K562 (cell line): ENCODE data around the gene RNGTT. TPM values are rescaled to one million over a fixed set of nuclear protein-coding genes. Genes with fewer than 3 reads are reported as not detected.

ENCODE experiments used
- ATAC-seq: fragments of 200-7000 bp; cut with Tn5 transposase; 3 replicates; pipeline ENCODE4 v1.9.1; 2020; ENCODE audit warnings: moderate library complexity
- BruUV-seq: library from RNA; stranded (reverse); fragments of 400-500 nt; replicated peaks from 2 replicates; lab custom pipeline; 2021; lab: Mats Ljungman, UMichigan
- CTCF ChIA-PET: fragments of 300-600 bp; formaldehyde crosslinking; extraction: SDS; loops from one replicate; lab custom pipeline; 2021; ENCODE audit warnings: low intra/inter-chr PET ratio; lab: Yijun Ruan, JAX
- POLR2A ChIA-PET: fragments of 300-600, 350-650 bp; sonication (Branson Sonifier 250); formaldehyde crosslinking; extraction: SDS; loops from one replicate; lab custom pipeline; 2021; ENCODE audit warnings: antibody characterized with exemption, inconsistent platforms; lab: Yijun Ruan, JAX
- DNase-seq, 4 experiments: peaks; one replicate each; pipeline versions ENCODE4 v3.0.0 to v3.0.0-alpha.2; 2011 to 2018; ENCODE audit warnings: low spot score in 3 of 4, mixed read lengths in 3 of 4; ENCODE audit errors: extremely low read depth in 1 of 4
- FAIRE-seq: peaks from 2 replicates; lab custom pipeline; 2011; peaks lifted over from hg19 to GRCh38; lab: Jason Lieb, UNC
- H2AFZ ChIP-seq: 2 replicates; pipeline ENCODE4 v1.6.0; 2011; ENCODE audit warnings: low read depth, low read length, control low read depth, inconsistent platforms
- H3K27ac ChIP-seq: fragments of 200-600 bp; 3 replicates; pipeline ENCODE4 v1.8.0; 2011; ENCODE audit warnings: low read depth, mild to moderate bottlenecking, control low read depth, inconsistent platforms, low read length, moderate library complexity, mixed read lengths; ENCODE audit errors: extremely low read depth
- H3K27me3 ChIP-seq, 2 experiments: fragments of 300-600 bp in 1 of 2; 2 replicates in 1 of 2; 3 replicates in 1 of 2; pipeline versions ENCODE4 v1.6.0 to v1.8.0; 2011; ENCODE audit warnings: inconsistent platforms in 2 of 2, low read length in 2 of 2, mild to moderate bottlenecking in 1 of 2, mixed read lengths in 1 of 2, moderate library complexity in 1 of 2; ENCODE audit not compliant: control insufficient read depth in 2 of 2, insufficient read depth in 2 of 2
- H3K36me3 ChIP-seq: fragments of 300-600 bp; 3 replicates; pipeline ENCODE4 v1.8.0; 2011; ENCODE audit warnings: mild to moderate bottlenecking, low read length, inconsistent platforms; ENCODE audit not compliant: control insufficient read depth, insufficient read depth
- H3K4me1 ChIP-seq, 2 experiments: fragments of 200-600 bp in 1 of 2; replicated peaks in 1 of 2; 2 replicates in 1 of 2; 3 replicates in 1 of 2; pipeline versions ENCODE4 v1.5.1 to v1.8.0; 2011; ENCODE audit warnings: inconsistent platforms in 2 of 2, low read length in 2 of 2, mild to moderate bottlenecking in 1 of 2, mixed read lengths in 1 of 2, moderate library complexity in 1 of 2; ENCODE audit not compliant: control insufficient read depth in 2 of 2, insufficient read depth in 2 of 2
- H3K4me2 ChIP-seq: 2 replicates; pipeline ENCODE4 v1.6.1; 2011; ENCODE audit warnings: low read length, control low read depth, inconsistent platforms, mixed read lengths; ENCODE audit not compliant: insufficient read depth
- H3K4me3 ChIP-seq: fragments of 200-600 bp; sonication (generic), shearing (Covaris generic); 2 replicates; pipeline ENCODE4 v1.5.1; 2016; ENCODE audit warnings: control low read depth, inconsistent platforms
- H3K79me2 ChIP-seq: fragments of 200-600 bp; 3 replicates; pipeline ENCODE4 v1.8.0; 2011; ENCODE audit warnings: low read length, inconsistent platforms; ENCODE audit not compliant: control insufficient read depth, insufficient read depth
- H3K9ac ChIP-seq, 2 experiments: 2 replicates each; pipeline versions ENCODE4 v1.6.0 to v1.6.1; 2011; ENCODE audit warnings: low read depth in 2 of 2, low read length in 2 of 2, control low read depth in 1 of 2, inconsistent platforms in 1 of 2, mild to moderate bottlenecking in 1 of 2, mixed read lengths in 1 of 2; ENCODE audit not compliant: insufficient read depth in 1 of 2
- H3K9me1 ChIP-seq: one replicate; pipeline ENCODE4 v1.6.0; 2011; ENCODE audit warnings: inconsistent platforms, mild to moderate bottlenecking, low read length, moderate library complexity; ENCODE audit not compliant: control insufficient read depth, insufficient read depth
- H3K9me3 ChIP-seq: replicated peaks from 2 replicates; pipeline ENCODE4 v1.5.1; 2011; ENCODE audit warnings: low read depth, low read length, inconsistent platforms; ENCODE audit not compliant: control insufficient read depth, insufficient read depth
- H4K20me1 ChIP-seq: replicated peaks from 2 replicates; pipeline ENCODE4 v1.6.1; 2011; ENCODE audit warnings: low read length, inconsistent platforms, mixed read lengths; ENCODE audit not compliant: control insufficient read depth, insufficient read depth
- BMI1 ChIP-seq: fragments of 150-350 bp; IDR thresholded peaks from 2 replicates; pipeline ENCODE4 v1.6.1; 2014; ENCODE audit warnings: low read length
- FOXO4 ChIP-seq: fragments of 450-650 bp; formaldehyde crosslinking; IDR thresholded peaks from 2 replicates; pipeline ENCODE4 v1.4.0; 2020; ENCODE audit warnings: mild to moderate bottlenecking, moderate library complexity
- GABPA ChIP-seq: fragments of 200-800 bp; sonication (Bioruptor generic); conservative IDR thresholded peaks from 2 replicates; pipeline ENCODE4 v1.6.1; 2016; ENCODE audit warnings: low read depth, missing genetic modification characterization, missing compliant biosample characterization
- GTF2A2 ChIP-seq: IDR thresholded peaks from 2 replicates; pipeline ENCODE4 v1.6.1; 2016; ENCODE audit warnings: mild to moderate bottlenecking, missing genetic modification characterization, missing compliant biosample characterization
- KAT7 ChIP-seq: sonication (generic); formaldehyde crosslinking; IDR thresholded peaks from 2 replicates; pipeline ENCODE4 v1.8.0; 2022; ENCODE audit warnings: missing genetic modification reagents, mild to moderate bottlenecking, borderline replicate concordance
- NR1H2 ChIP-seq: sonication (generic); formaldehyde crosslinking; IDR thresholded peaks from 2 replicates; pipeline ENCODE4 v1.4.0; 2020; ENCODE audit warnings: mild to moderate bottlenecking, missing genetic modification reagents
- PATZ1 ChIP-seq: fragments of 250-450 bp; sonication (Bioruptor Pico); IDR thresholded peaks from 2 replicates; pipeline ENCODE4 v1.5.0; 2020; ENCODE audit warnings: mild to moderate bottlenecking, borderline replicate concordance
- RNF219 ChIP-seq: fragments of 250-450 bp; sonication (Bioruptor Pico); IDR thresholded peaks from 2 replicates; pipeline ENCODE4 v1.5.0; 2022; ENCODE audit warnings: mild to moderate bottlenecking
- SAFB ChIP-seq: fragments of 200-400 bp; formaldehyde crosslinking; IDR thresholded peaks from 2 replicates; pipeline ENCODE4 v1.6.1; 2017; ENCODE audit warnings: low read depth, low read length, borderline replicate concordance
- SAFB2 ChIP-seq: fragments of 200-400 bp; formaldehyde crosslinking; IDR thresholded peaks from 2 replicates; pipeline ENCODE4 v1.6.1; 2018; ENCODE audit warnings: borderline replicate concordance, low read length, low read depth, moderate library complexity; ENCODE audit not compliant: severe bottlenecking
- TARDBP ChIP-seq: fragments of 450-650 bp; IDR thresholded peaks from 2 replicates; pipeline ENCODE4 v1.6.1; 2016
- ZNF133 ChIP-seq: fragments of 250-450 bp; sonication (Bioruptor Pico); IDR thresholded peaks from 2 replicates; pipeline ENCODE4 v1.4.0; 2020; ENCODE audit warnings: mild to moderate bottlenecking
- ZNF134 ChIP-seq: fragments of 250-450 bp; sonication (Bioruptor Pico); conservative IDR thresholded peaks from 2 replicates; pipeline ENCODE4 v1.4.0; 2020
- ZNF239 ChIP-seq: fragments of 250-450 bp; sonication (Bioruptor Pico); IDR thresholded peaks from 2 replicates; pipeline ENCODE4 v1.4.0; 2020; ENCODE audit warnings: mild to moderate bottlenecking
- ZNF324 ChIP-seq: fragments of 250-450 bp; sonication (Bioruptor Pico); IDR thresholded peaks from 2 replicates; pipeline ENCODE4 v1.4.0; 2020; ENCODE audit warnings: mild to moderate bottlenecking
- ZNF507 ChIP-seq: conservative IDR thresholded peaks from 2 replicates; pipeline ENCODE4 v1.6.1; 2017; ENCODE audit warnings: missing genetic modification characterization, missing compliant biosample characterization
- ZNF668 ChIP-seq: fragments of 250-450 bp; sonication (Bioruptor Pico); IDR thresholded peaks from 2 replicates; pipeline ENCODE4 v1.8.0; 2022; ENCODE audit warnings: mild to moderate bottlenecking, inconsistent platforms
- WGBS: fragments of 100-300 bp; shearing (Covaris generic); methylation state at CpG from one replicate; pipeline ENCODE4 v1.1.6; 2016; ENCODE audit warnings: low coverage, mixed read lengths; ENCODE audit not compliant: insufficient coverage; ENCODE audit errors: missing lambda C conversion rate; 5-methylcytosine and 5-hydroxymethylcytosine counted together
- in situ Hi-C: fragments of 300-500 bp; cut with MboI; formaldehyde crosslinking; loops from 4 replicates; pipeline ENCODE4 v1.15.0; 2018; ENCODE audit warnings: inconsistent platforms, mixed read lengths
- intact Hi-C: fragments of 100-400 bp; cut with micrococcal nuclease; formaldehyde crosslinking; loops from 2 replicates; pipeline ENCODE4 v1.14.2; 2022
- polyA plus RNA-seq, 8 experiments: library from polyadenylated mRNA; depleted of rRNA in 4 of 8; stranded (reverse) in 5 of 8; unstranded in 3 of 8; fragments of >200 nt; fragmentation: Nextera tagmentation in 2 of 8; fragmentation: Illumina TruSeq in 1 of 8; extraction: Ambion mirVana in 2 of 8; extraction: Trizol in 1 of 8; gene quantifications; 2 replicates each; pipeline versions ENCODE4 v1.2.1 to v1.2.3, GENCODE V29; 2011 to 2014; ENCODE audit warnings: inconsistent platforms in 1 of 8, missing spikeins in 1 of 8
- total RNA-seq, 7 experiments: library from RNA; depleted of rRNA in 6 of 7; stranded (reverse); fragments of >200 nt in 6 of 7; fragmentation: Illumina TruSeq in 2 of 7; extraction: Trizol in 2 of 7; gene quantifications; 2 replicates each; pipeline versions ENCODE4 v1.2.1 to v1.2.3, GENCODE V29; 2011 to 2021; ENCODE audit warnings: low replicate concordance in 1 of 7

RNGTT gene
- total and polyA plus RNA-seq, 9 of the 15 experiments (the other 6 are each of a cell fraction or from before 2014, with no cell fraction given) = 6.1 to 31.7 (median 19.5) TPM

- Histone ChIP-seq H3K9me1 (no peaks in the 10 kb centered on the region), H4K20me1 (no peaks in the 10 kb centered on the region), H3K9me3 (no peaks in the 10 kb centered on the region), H3K4me2 (no peak overlapping the region), H3K4me1 (peaks cover 0 to 13% of the 10 kb centered on the region in 2 experiments; a peak in 4 of 5 replicates), H3K27ac (no peak overlapping the region), H3K36me3 (no peaks in the 10 kb centered on the region), H2AFZ (peak overlapping the region; percentile 76), H3K4me3 (no peak overlapping the region), H3K9ac (no peak overlapping the region), H3K79me2 (no peaks in the 10 kb centered on the region), H3K27me3 (no peaks in the 10 kb centered on the region; a peak in 1 of 5 replicates)
- CTCF ChIA-PET = no interaction called here
- no peak for ATAC-seq
- intact Hi-C loops (no loop called here), in situ Hi-C loops (no loop called here)
- WGBS = 41% methylated on average over 5 of the region's 5 CpGs
- no TSS peak for BruUV-seq
- FAIRE-seq = no peak
- POLR2A ChIA-PET = interaction anchor here (0.8 kb wide), 1 partner anchor 59 kb away, joined by 3 read pairs; no protein-coding TSS in a partner anchor
- DNase-seq = no peak
- TF ChIP-seq NR1H2 = no peak
- TF ChIP-seq ZNF239 = peak; percentile 78
- TF ChIP-seq SAFB = no peak
- TF ChIP-seq ZNF324 (CRISPR knock-in tag) = peak; percentile 60; the same call in 1 of the 2 replicates
- TF ChIP-seq GTF2A2 (tag) = peak; percentile 92
- 0 out of 2 replicates have a peak, but pooled peaks have one; percentile 36 for TF ChIP-seq ZNF507
- TF ChIP-seq ZNF668 (CRISPR knock-in tag) = peak; percentile 84; the same call in 1 of the 2 replicates
- 0 out of 2 replicates have a peak, but pooled peaks have one; percentile 30 for TF ChIP-seq PATZ1 (CRISPR knock-in tag)
- 0 out of 2 replicates have a peak, but pooled peaks have one; percentile 62 for TF ChIP-seq FOXO4 (CRISPR knock-in tag)
- no peak for TF ChIP-seq SAFB2
- peak; percentile 7; the same call in 1 of the 2 replicates for TF ChIP-seq ZNF133
- TF ChIP-seq TARDBP = no peak
- TF ChIP-seq BMI1 = no peak
- TF ChIP-seq ZNF134 (CRISPR knock-in tag) = peak; percentile 70; the same call in 1 of the 2 replicates
- no peak for TF ChIP-seq RNF219
- TF ChIP-seq KAT7 (CRISPR knock-in tag) = no peak
- 0 out of 2 replicates have a peak, but pooled peaks have one; percentile 21 for TF ChIP-seq GABPA (tag)
These were observed 45.5 kb upstream of the RNGTT start for GRCh38 chr6:89008815-89009374.
